Measurements from ENCODE around the gene DPH2. TPM values are rescaled to one million over a fixed set of nuclear protein-coding genes. Genes with fewer than 3 reads are reported as not detected.

Gene DPH2
- total and polyA plus RNA-seq, 2 of the 8 experiments (the other 6 are each of a cell fraction or from before 2014, with no cell fraction given) = 64.9 to 92.1 TPM

- DNase-seq (ENCODE audit: low read depth in 1 of 2, low spot score in 2 of 2) (no peak), FAIRE-seq (no peak)
- no peak for TF ChIP-seq ATF3 (IDR thresholded peaks at IDR 0.05; ENCODE audit: insufficient read depth, low read depth, low read length)
- no peak for TF ChIP-seq KDM5A (IDR thresholded peaks at IDR 0.05; ENCODE audit: low read length)
- TF ChIP-seq EGR1 (IDR thresholded peaks at IDR 0.05; ENCODE audit: borderline replicate concordance, low read depth, low read length) = no peak
- no peak for TF ChIP-seq TEAD4 (IDR thresholded peaks at IDR 0.05; ENCODE audit: low read depth, low read length)
- no peak for TF ChIP-seq JUN (IDR thresholded peaks at IDR 0.05; ENCODE audit: low read depth, low read length)
- TF ChIP-seq GABPA (IDR thresholded peaks at IDR 0.05; ENCODE audit: borderline replicate concordance, insufficient read depth, low read length) = no peak
- TF ChIP-seq TAF1 (IDR thresholded peaks at IDR 0.05; ENCODE audit: low read depth, low read length) = no peak
- no peak for TF ChIP-seq SIX5 (IDR thresholded peaks at IDR 0.05; ENCODE audit: low read depth, low read length)
- TF ChIP-seq SUZ12 (IDR thresholded peaks at IDR 0.05; ENCODE audit: low read length) = no peak
- no peak for TF ChIP-seq SP1 (IDR thresholded peaks at IDR 0.05; ENCODE audit: low read depth, low read length)
- TF ChIP-seq YY1 (IDR thresholded peaks at IDR 0.05; ENCODE audit: low read depth, low read length) = no peak
- no peak for TF ChIP-seq ASH2L (IDR thresholded peaks at IDR 0.05; ENCODE audit: low read length)
Observed at GRCh38 chr1:43951021-43951985, 18.5 kb upstream of the DPH2 start.

More at GRCh38 chr1:43951021-43951985, 18.5 kb upstream of the DPH2 start:
- CTCF ChIA-PET (ENCODE audit: partially characterized antibody) = interaction anchor here (0.6 to 10.8 kb wide), 8 partner anchors 17 to 185 kb away, joined by 3 to 151 read pairs (median 6); partner anchors contain the start of gene ARTN
- H3K27me3 ChIP-seq (replicated peaks in 1 of 4; ENCODE audit: control insufficient read depth in 3 of 4, extremely low read depth in 1 of 4, insufficient read depth in 3 of 4, low read length in 3 of 4) = no peaks in the 10 kb centered on the region
- H2AFZ ChIP-seq (ENCODE audit: low read length) = no peak overlapping the region
- H2BK120ac ChIP-seq (replicated peaks; ENCODE audit: low read depth, low read length) = no peak overlapping the region
- no peak overlapping the region for H4K5ac ChIP-seq (ENCODE audit: insufficient read length, low read depth, low read length)
- H3K56ac ChIP-seq (replicated peaks; ENCODE audit: insufficient read length, low read depth, low read length) = no peak overlapping the region
- no peak overlapping the region for H2BK20ac ChIP-seq (ENCODE audit: low read length)
- H3K4ac ChIP-seq (replicated peaks; ENCODE audit: insufficient read length, low read depth, low read length) = no peak overlapping the region
- peaks cover 0 to 8% of the 10 kb centered on the region in 2 experiments for H4K20me1 ChIP-seq (replicated peaks in 1 of 2; ENCODE audit: control insufficient read depth in 1 of 2, insufficient read depth in 2 of 2, low read length in 2 of 2)
- no peak overlapping the region for H2BK5ac ChIP-seq (ENCODE audit: low read depth, low read length)
- no peaks in the 10 kb centered on the region for H3K9me3 ChIP-seq (ENCODE audit: insufficient read depth in 2 of 2, low read depth in 1 of 2, low read length in 1 of 2)
- H3K4me1 ChIP-seq (replicated peaks in 1 of 4; ENCODE audit: control insufficient read depth in 3 of 4, insufficient read depth in 4 of 4, low read length in 3 of 4) = peaks cover 3 to 10% (median 6%) of the 10 kb centered on the region in 4 experiments; a peak in 6 of 7 replicates
- H3K18ac ChIP-seq (ENCODE audit: extremely low read depth, low read length) = no peak overlapping the region
- H3K4me2 ChIP-seq (ENCODE audit: insufficient read depth in 1 of 2, low read depth in 2 of 2, low read length in 2 of 2) = no peak overlapping the region
- no peak overlapping the region for H4K91ac ChIP-seq (replicated peaks; ENCODE audit: insufficient read length, low read length)
- H3K27ac ChIP-seq (ENCODE audit: low read depth, low read length) = no peak overlapping the region
- POLR2A ChIA-PET (ENCODE audit: partially characterized antibody) = interaction anchor here (0.8 to 6.8 kb wide), 4 partner anchors 11 to 188 kb away, joined by 3 to 29 read pairs (median 5); partner anchors contain the start of gene DPH2
- no peak overlapping the region for H3K23ac ChIP-seq (ENCODE audit: insufficient read length)
- H3K14ac ChIP-seq (ENCODE audit: insufficient read length) = no peak overlapping the region
- H3K36me3 ChIP-seq (ENCODE audit: control insufficient read depth in 2 of 4, insufficient read depth in 4 of 4, low read length in 3 of 4) = no peaks in the 10 kb centered on the region; a peak in 1 of 8 replicates
- WGBS, 2 experiments (ENCODE audit: extremely low coverage in 1 of 2, insufficient coverage in 1 of 2, insufficient read length in 1 of 2, insufficient replicate concordance in 2 of 2, low coverage in 1 of 2, low lambda C conversion rate in 2 of 2, missing lambda C conversion rate in 1 of 2) = 84% methylated on average over 4 of the region's 4 CpGs; no CpG with 5 or more reads in 1 of the 2 experiments
- no peak overlapping the region for H2AK5ac ChIP-seq (ENCODE audit: low read depth, low read length)
- no peak overlapping the region for H2BK12ac ChIP-seq (ENCODE audit: low read depth, low read length)
- H3K23me2 ChIP-seq (ENCODE audit: low read depth, low read length) = peaks cover 3% of the 10 kb centered on the region; the same call in 1 of the 2 replicates
- H2BK15ac ChIP-seq (ENCODE audit: low read length) = no peak overlapping the region
- H4K8ac ChIP-seq (ENCODE audit: extremely low read depth, insufficient read depth, low read length) = no peak overlapping the region
- no peak overlapping the region; a peak in 1 of 7 replicates for H3K9ac ChIP-seq (replicated peaks in 1 of 4; ENCODE audit: extremely low read depth in 1 of 4, low read depth in 3 of 4, low read length in 3 of 4)
- no peak overlapping the region for H3K4me3 ChIP-seq (ENCODE audit: extremely low read depth in 1 of 4, insufficient read depth in 2 of 4, low read depth in 3 of 4, low read length in 4 of 4)
- peaks cover 6% of the 10 kb centered on the region for H3K79me1 ChIP-seq (ENCODE audit: low read depth, low read length)
- H3K79me2 ChIP-seq (ENCODE audit: control insufficient read depth in 1 of 2, insufficient read depth in 2 of 2, low read length in 2 of 2) = 0 out of 4 replicates have a peak, but pooled peaks cover 0 to 4% of the 10 kb centered on the region in 2 experiments

All from H1 (cell line).